AG10803 (cell line): ENCODE results near the gene MYCN.

Source experiments
- DNase-seq: peaks from one replicate; pipeline ENCODE4 v3.0.0; 2010; ENCODE audit warnings: low read depth
- H3K4me3 ChIP-seq: 2 replicates; pipeline ENCODE4 v1.5.1; 2011; ENCODE audit warnings: mild to moderate bottlenecking, low read length, control low read depth
- TF ChIP-seq, protein P1 (sequence below): conservative IDR thresholded peaks from 2 replicates; pipeline ENCODE4 v1.5.1; 2011; ENCODE audit warnings: mild to moderate bottlenecking, low read length, control low read depth, inconsistent platforms

The MYCN gene

DNA sequence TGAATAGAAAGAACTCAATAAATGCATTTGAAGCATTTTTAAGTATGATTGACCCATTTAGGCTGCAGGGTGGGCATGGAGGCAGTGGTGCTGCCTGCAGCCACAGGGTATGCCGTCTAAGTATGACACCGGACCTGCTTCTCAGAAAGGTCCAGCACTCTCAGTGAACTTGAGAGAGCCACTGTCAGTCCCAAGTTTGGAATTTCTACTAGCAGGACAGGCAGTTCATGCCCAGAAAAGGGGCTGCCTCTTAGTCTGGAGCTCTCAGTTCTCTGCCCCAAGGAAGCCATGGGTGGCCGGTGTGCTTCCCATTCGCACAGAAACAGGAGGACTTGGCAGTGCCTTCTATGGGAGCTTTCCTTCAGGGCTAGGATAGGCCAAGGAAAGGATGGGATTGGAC, 24.0 kb upstream of the MYCN start:
- TF ChIP-seq, protein P1, sequence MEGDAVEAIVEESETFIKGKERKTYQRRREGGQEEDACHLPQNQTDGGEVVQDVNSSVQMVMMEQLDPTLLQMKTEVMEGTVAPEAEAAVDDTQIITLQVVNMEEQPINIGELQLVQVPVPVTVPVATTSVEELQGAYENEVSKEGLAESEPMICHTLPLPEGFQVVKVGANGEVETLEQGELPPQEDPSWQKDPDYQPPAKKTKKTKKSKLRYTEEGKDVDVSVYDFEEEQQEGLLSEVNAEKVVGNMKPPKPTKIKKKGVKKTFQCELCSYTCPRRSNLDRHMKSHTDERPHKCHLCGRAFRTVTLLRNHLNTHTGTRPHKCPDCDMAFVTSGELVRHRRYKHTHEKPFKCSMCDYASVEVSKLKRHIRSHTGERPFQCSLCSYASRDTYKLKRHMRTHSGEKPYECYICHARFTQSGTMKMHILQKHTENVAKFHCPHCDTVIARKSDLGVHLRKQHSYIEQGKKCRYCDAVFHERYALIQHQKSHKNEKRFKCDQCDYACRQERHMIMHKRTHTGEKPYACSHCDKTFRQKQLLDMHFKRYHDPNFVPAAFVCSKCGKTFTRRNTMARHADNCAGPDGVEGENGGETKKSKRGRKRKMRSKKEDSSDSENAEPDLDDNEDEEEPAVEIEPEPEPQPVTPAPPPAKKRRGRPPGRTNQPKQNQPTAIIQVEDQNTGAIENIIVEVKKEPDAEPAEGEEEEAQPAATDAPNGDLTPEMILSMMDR = no peak

DNA sequence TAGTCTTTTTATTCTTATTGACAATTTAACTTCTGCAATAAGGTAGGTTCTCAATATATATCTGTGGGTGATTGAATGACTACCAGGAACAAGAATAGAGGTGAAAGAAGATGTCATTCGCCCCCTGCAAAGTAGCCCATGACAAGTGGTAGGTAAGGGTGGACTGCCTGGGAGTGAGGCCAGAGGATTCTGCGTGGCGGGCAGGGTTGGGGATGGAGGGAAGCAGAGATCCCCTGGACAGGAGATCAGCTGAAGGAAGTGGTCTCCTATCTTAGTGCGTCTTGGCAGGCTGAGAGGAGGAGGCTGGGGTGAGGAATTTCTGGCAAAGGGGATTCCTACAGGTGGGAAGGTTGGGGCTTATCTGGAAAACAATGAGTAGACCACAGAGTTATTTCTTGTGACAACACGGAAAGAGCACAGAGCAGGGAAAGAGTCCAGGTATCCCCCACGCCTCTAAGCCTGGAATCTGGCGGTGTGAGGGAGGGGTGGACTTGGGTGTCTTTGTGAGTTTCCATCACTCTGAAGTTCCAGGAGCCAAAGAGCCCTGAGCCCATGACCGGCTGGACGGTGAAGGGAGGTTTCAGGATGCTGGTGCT, 21.5 kb upstream of the MYCN start:
- no peak for DNase-seq
- no peak overlapping the region for H3K4me3 ChIP-seq
- TF ChIP-seq, protein P1 = no peak

More for the DNA sequence above, 24.0 kb upstream of the MYCN start:
- H3K4me3 ChIP-seq = no peak overlapping the region
- DNase-seq = no peak

DNA sequence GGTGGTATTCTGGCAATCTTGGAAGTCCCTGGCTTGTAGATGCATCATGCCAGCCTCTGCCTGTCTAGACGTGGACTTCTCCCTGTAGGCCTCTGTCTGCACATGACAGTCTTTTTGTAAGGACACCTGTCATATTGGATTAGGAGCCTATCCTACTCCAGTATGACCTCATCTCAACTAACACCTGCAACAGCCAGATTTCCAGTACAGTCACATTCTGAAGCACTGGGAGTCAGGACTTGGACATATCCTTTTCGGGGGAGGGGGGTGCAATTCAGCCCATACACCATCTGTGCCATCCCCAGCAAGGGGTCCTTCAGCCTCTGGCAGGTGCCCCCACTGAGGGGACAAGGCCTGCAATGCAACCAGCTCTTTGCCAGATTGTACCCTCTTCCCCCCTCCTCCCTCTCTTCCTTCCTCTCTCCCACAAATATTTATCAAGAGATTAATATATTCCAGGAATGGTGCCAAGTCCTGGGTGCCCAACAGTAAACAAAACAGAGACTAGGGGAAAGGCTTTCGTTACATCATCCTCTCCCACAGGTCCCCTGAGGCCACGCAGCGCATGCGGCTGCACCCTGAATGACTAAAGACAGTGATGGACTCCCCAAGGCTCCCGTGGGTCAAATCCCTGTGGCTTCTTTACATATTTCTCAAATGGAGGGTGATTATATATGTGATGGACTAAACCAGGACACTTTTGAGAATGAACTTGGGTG, 20.5 kb upstream of the MYCN start:
- DNase-seq = no peak
- TF ChIP-seq, protein P1 = no peak
- H3K4me3 ChIP-seq = no peak overlapping the region

DNA sequence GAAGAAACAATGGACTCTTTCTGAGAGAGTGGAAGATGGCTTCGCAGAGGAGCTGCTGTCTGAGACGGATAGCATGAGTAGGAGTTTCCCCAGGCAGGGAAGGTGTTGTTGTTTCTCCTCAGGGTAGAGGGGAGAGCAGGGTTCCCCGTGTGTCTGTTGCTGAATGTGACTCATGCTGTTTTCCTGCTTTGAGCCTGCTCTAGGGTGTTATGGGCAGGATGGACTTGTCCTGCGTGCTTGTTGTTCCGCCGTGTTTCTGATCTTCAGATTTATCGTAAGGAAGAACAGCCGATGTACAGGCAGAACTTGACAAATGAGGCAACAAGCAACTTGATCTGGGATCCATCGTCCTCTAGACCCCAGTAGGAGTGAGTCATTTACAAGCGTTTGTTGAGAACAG, 19.7 kb upstream of the MYCN start:
- no peak overlapping the region for H3K4me3 ChIP-seq
- TF ChIP-seq, protein P1 = no peak
- no peak for DNase-seq

DNA sequence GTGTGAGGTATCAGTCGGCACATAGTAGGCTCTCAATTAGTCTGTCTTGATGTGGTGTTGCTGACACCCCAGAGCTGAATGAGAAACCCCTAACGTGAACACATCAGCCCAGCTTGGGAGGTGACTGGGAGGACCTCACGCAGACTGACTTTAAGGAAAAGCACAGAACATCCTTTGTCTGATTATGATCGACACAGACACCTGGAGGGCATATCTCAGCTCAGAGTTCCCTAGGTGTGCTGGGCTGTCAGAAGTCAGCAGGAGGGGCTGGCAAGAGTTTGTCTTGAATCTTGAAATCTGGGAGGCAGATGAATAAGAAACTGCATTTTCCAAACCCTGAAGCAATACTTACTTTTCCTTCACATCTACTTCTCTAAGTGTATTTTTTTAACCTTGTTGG, 16.8 kb upstream of the MYCN start:
- TF ChIP-seq, protein P1 = no peak
- no peak overlapping the region for H3K4me3 ChIP-seq
- no peak for DNase-seq

DNA sequence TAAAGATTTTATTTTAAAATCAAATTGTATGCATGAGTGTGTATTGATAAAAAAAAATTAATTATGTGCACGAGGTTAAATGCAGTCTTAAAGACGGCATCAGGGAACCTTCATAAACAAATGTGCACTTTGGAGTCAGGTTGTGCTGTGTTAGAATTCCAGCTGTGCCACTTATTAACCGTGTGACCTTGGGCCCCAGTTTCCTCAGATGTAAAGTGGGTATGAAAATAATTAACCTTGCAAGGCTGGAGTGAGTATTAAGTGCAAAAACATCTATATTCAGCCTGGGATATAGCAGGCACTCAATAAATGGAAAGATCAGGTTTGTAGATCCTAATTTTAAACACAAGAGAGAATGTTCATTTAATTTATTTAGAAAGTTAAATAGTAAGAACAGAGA, 14.5 kb upstream of the MYCN start:
- no peak for DNase-seq
- no peak overlapping the region for H3K4me3 ChIP-seq
- TF ChIP-seq, protein P1 = no peak

DNA sequence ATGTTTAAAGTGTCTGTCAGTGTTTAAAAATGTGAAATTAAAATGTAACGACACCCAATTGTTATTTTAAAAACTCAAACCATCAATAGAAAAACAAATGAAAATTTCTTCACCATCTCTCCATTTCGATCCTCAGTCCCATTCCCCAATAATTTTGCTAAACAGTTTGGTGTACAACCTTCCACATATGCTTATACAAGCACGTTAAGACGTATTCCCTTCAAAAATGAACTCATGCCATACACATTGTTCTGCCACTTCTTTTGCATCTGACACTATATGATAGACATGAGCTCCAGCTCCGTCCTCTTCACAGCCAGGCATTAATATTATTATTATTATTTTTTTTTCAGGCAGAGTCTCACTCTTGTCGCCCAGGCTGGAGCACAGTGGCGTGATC, 14.1 kb upstream of the MYCN start:
- no peak overlapping the region for H3K4me3 ChIP-seq
- no peak for DNase-seq
- TF ChIP-seq, protein P1 = no peak
